ENCODE results near the gene TSFM. TPM values are rescaled to one million over a fixed set of nuclear protein-coding genes. Genes with fewer than 3 reads are reported as not detected.
A peak's percentile ranks its signal among the peaks of the same experiment; 100 is the strongest.

Gene TSFM
- total RNA-seq, 1 donor from 2014 or later, result 28.4 TPM

DNA sequence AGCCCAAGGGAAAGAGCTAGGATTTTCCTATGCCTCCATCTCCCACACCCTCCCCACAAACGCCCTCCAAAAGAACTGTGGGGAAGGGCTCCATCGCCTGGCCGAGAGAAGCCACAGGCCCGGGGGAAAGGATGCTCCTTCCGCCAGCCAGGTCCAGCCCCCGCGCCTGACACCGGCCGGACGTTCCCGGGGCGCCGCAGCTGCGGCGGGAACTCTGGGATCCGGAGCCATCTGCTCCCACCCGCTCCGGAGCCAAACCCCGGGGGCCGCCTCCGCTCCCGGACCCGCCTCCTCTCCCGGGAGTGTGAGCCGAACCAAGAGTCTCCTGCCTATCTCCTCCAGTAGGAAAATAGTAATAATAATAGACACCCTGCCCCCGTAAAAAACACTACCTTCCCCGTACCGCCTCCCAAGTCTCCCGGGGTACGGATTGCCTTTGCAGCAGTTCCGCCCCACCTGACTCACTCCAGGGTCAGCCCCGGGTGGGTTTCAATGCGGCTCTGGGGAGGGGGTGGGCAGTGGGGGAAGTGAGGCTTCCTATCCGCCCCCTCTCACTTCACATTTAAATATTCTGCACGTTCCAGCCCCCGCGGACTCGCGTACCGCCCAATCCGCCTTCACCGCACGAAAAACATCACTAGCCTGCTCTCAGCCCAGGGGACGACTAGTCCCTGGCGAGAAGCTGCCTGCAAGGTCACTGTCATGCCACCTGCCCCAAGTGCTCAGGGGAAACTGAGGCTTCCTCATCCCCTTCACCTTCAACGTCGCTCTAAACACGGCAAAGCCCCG, 46.4 kb upstream of the TSFM start:
- Mint-ChIP-seq H3K9me3 (no peaks in the 10 kb centered on the region), H3K27me3 (no peaks in the 10 kb centered on the region), H3K36me3 (ENCODE audit: low read depth) (peaks cover 51% of the 10 kb centered on the region), H3K27ac (no peak overlapping the region), H3K4me3 (no peak overlapping the region), H3K4me1 (peaks cover 20% of the 10 kb centered on the region)
- CTCF ChIA-PET, result no interaction called here
- no peak for ATAC-seq (ENCODE audit: low read depth)
- DNase-seq, result no peak
- intact Hi-C loops (cut with micrococcal nuclease), result no loop called here
- POLR2A ChIA-PET, result no interaction called here
- TF ChIP-seq, protein P1, sequence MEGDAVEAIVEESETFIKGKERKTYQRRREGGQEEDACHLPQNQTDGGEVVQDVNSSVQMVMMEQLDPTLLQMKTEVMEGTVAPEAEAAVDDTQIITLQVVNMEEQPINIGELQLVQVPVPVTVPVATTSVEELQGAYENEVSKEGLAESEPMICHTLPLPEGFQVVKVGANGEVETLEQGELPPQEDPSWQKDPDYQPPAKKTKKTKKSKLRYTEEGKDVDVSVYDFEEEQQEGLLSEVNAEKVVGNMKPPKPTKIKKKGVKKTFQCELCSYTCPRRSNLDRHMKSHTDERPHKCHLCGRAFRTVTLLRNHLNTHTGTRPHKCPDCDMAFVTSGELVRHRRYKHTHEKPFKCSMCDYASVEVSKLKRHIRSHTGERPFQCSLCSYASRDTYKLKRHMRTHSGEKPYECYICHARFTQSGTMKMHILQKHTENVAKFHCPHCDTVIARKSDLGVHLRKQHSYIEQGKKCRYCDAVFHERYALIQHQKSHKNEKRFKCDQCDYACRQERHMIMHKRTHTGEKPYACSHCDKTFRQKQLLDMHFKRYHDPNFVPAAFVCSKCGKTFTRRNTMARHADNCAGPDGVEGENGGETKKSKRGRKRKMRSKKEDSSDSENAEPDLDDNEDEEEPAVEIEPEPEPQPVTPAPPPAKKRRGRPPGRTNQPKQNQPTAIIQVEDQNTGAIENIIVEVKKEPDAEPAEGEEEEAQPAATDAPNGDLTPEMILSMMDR (IDR thresholded peaks at IDR 0.05), result no peak

DNA sequence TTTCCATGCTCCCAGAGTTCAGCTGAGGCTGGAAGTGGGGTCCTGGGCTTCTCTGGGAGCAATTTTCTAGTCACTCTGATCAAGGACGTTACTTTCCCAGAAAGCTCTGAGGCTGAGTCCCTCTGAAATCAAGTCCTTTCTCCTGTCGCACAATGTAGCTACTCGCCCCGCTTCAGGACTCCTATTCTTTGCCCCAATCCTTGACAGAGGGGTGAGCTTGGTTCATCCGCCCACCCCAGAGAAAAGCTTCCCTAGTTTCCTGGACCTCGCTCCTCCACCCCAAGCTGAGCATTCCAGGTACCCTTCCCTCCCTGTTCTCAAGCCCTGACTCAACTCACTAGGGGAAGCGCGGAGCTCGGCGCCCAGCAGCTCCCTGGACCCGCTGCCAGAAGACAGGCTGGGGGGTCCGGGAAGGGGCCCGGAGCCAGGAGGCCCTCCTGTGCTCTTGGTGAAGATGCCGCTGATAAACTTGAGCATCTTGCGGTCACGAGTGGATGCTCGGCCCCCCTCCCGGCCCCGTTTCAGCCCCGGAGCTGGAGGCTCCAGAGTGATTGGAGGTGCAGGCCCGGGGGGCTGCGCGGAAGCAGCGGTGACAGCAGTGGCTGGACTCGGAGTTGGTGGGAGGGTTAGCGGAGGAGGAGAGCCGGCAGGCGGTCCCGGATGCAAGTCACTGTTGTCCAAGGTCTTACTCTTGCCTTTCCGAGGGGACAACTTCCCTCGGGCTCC, 45.7 kb upstream of the TSFM start:
- DNase-seq, result no peak
- Mint-ChIP-seq H3K9me3 (no peaks in the 10 kb centered on the region), H3K36me3 (ENCODE audit: low read depth) (peaks cover 44% of the 10 kb centered on the region), H3K27me3 (no peaks in the 10 kb centered on the region), H3K4me1 (peaks cover 27% of the 10 kb centered on the region), H3K27ac (no peak overlapping the region), H3K4me3 (no peak overlapping the region)
- intact Hi-C loops (cut with micrococcal nuclease), result no loop called here
- POLR2A ChIA-PET, result no interaction called here
- TF ChIP-seq, protein P1 (IDR thresholded peaks at IDR 0.05), result no peak
- no peak for ATAC-seq (ENCODE audit: low read depth)
- CTCF ChIA-PET, result no interaction called here

DNA sequence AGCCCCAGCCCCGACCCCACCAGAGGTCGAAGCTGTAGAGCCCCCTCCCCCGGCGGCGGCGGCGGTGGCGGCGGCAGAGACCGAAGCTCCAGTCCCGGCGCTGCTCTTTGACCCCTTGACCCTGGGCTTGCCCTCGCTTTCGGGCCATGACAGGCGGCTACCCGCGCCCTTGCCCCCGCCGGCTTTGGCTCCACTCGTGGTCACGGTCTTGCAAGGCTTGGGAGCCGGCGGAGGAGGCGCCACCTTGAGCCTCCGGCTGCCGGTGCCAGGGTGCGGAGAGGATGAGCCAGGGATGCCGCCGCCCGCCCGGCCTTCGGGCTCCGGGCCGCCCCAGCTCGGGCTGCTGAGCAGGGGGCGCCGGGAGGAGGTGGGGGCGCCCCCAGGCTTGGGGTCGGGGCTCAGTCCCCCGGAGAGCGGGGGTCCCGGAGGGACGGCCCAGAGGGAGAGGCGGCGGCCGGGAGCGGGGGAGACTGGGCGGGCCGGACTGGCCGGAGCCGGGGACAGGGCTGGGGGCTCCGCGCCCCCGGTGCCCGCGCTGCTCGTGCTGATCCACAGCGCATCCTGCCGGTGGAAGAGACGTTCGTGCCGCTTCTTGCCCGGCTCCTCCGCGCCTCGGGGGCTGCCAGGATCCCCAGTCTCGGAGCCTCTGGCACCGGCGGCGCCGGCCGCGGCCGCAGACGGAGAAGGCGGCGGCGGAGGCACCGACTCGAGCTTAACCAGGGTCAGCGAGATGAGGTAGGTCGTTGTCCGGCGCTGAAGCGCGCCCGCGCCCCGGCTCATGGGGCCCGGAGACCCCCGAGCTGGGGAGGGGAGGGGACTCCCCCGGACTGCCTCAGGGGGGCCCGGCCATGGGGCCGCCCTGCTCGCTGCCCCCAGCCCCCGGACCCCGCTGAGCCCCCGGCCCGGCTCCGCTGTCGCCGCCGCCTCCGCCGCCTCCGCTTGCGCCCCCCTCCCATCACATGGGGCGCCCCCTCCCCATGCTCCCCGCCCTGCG, 44.8 kb upstream of the TSFM start:
- no peak overlapping the region for H3K4me3 Mint-ChIP-seq
- H3K27me3 Mint-ChIP-seq, result no peaks in the 10 kb centered on the region
- H3K27ac Mint-ChIP-seq, result no peak overlapping the region
- peaks cover 33% of the 10 kb centered on the region for H3K4me1 Mint-ChIP-seq
- ChIA-PET POLR2A (no interaction called here), CTCF (no interaction called here)
- peaks cover 36% of the 10 kb centered on the region for H3K36me3 Mint-ChIP-seq (ENCODE audit: low read depth)
- ATAC-seq (ENCODE audit: low read depth) (no peak), DNase-seq (no peak)
- TF ChIP-seq, protein P1 (IDR thresholded peaks at IDR 0.05), result no peak
- H3K9me3 Mint-ChIP-seq, result no peaks in the 10 kb centered on the region
- intact Hi-C loops (cut with micrococcal nuclease), result no loop called here

DNA sequence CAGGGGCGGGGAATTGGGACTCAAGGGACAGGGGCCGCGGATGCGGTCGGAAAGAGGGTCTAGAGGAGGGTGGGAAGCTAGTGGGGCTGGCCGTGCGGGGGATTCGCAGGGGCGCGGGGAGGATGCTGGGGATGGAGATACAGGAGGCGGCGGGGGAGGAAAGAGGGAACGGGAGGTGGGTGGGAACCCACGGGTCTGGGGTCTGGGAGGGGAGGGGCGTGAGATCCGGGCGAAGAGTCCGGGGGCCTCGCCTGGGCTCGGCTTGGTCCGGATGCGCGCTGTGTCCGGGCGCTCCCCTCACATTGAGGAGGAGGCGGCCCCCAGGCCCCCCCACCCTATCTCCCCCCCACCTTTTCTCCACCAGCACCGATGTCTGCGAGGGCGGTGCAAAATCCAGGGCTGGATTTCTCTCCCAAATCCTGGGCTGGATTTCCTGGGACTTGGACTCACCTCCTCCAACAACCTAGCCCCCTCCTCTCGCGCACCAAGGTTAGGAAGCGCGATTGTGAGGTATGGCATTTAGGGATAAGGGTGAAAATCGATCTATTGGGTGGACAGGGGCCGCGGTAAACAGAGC, 43.8 kb upstream of the TSFM start, which contains the start of gene AGAP2:
AGAP2 (minus strand) TSS at position 82 of the 577 bp plus-strand sequence. CDS start 496 bp downstream, outside the sequence.
- DNase-seq, result no peak
- TF ChIP-seq, protein P1 (IDR thresholded peaks at IDR 0.05), result no peak
- no peaks in the 10 kb centered on the region for H3K27me3 Mint-ChIP-seq
- peak within 1 kb of the TSS; percentile 0 for H3K4me3 Mint-ChIP-seq
- intact Hi-C loops (cut with micrococcal nuclease), result no loop called here
- no peak for ATAC-seq (ENCODE audit: low read depth)
- ChIA-PET POLR2A (no interaction called here), CTCF (no interaction called here)
- H3K4me1 Mint-ChIP-seq, result peaks cover 34% of the 10 kb centered on the region
- peaks cover 26% of the 10 kb centered on the region for H3K36me3 Mint-ChIP-seq (ENCODE audit: low read depth)
- H3K9me3 Mint-ChIP-seq, result no peaks in the 10 kb centered on the region
- H3K27ac Mint-ChIP-seq, result no peak within 1 kb of the TSS

Data from activated B cell treated with CpG ODN at 0.5 μM for 24 hours (primary cell).